ENCODE measurements around the gene RPL10. TPM values are rescaled to one million over a fixed set of nuclear protein-coding genes. Genes with fewer than 3 reads are reported as not detected.

The RPL10 gene
- polyA plus RNA-seq, 1 donor from 2014 or later: 3,689 TPM

- Histone ChIP-seq H3F3A (ENCODE audit: insufficient read depth, low read length, poor library complexity, severe bottlenecking) (no peaks in the 10 kb centered on the region), H4K20me1 (ENCODE audit: insufficient read depth) (no peaks in the 10 kb centered on the region), H3K4me2 (ENCODE audit: low read length) (no peak overlapping the region), H3K9ac (ENCODE audit: low read length) (no peak overlapping the region), H3K4me3 (ENCODE audit: low read length) (peak overlapping the region; percentile 30), H3K27me3 (ENCODE audit: insufficient read depth, low read depth, low read length) (no peaks in the 10 kb centered on the region), H3K79me2 (replicated peaks; ENCODE audit: insufficient read depth, low read length) (peaks cover 12% of the 10 kb centered on the region), H3K9me2 (ENCODE audit: insufficient read depth, low read length) (no peaks in the 10 kb centered on the region), H3K9me3 (ENCODE audit: low read length) (no peaks in the 10 kb centered on the region), H2AFZ (ENCODE audit: low read depth, low read length) (no peak overlapping the region), H3K36me3 (ENCODE audit: insufficient read depth, low read length) (no peaks in the 10 kb centered on the region), H3K27ac (ENCODE audit: low read length) (no peak overlapping the region)
- no peak for TF ChIP-seq SMC3 (conservative IDR thresholded peaks at IDR 0.05; ENCODE audit: poor library complexity)
- no peak for TF ChIP-seq REST (IDR thresholded peaks at IDR 0.05; ENCODE audit: borderline replicate concordance)
- TF ChIP-seq EP300 (conservative IDR thresholded peaks at IDR 0.05; ENCODE audit: poor library complexity, severe bottlenecking): no peak
Measured at GRCh38 chrX:154430916-154431315, 32.7 kb downstream of the RPL10 start.

GRCh38 chrX:154431341-154431740 is 33.2 kb downstream of the RPL10 start:
- no peak overlapping the region for H3K27ac ChIP-seq (ENCODE audit: low read length)
- no peaks in the 10 kb centered on the region for H3K27me3 ChIP-seq (ENCODE audit: insufficient read depth, low read depth, low read length)
- no peak overlapping the region for H3K4me2 ChIP-seq (ENCODE audit: low read length)
- H3K4me3 ChIP-seq (ENCODE audit: low read length): no peak overlapping the region
- H3F3A ChIP-seq (ENCODE audit: insufficient read depth, low read length, poor library complexity, severe bottlenecking): no peaks in the 10 kb centered on the region
- H3K36me3 ChIP-seq (ENCODE audit: insufficient read depth, low read length): no peaks in the 10 kb centered on the region
- no peaks in the 10 kb centered on the region for H3K9me2 ChIP-seq (ENCODE audit: insufficient read depth, low read length)
- peaks cover 12% of the 10 kb centered on the region for H3K79me2 ChIP-seq (replicated peaks; ENCODE audit: insufficient read depth, low read length)
- H2AFZ ChIP-seq (ENCODE audit: low read depth, low read length): no peak overlapping the region
- no peaks in the 10 kb centered on the region for H4K20me1 ChIP-seq (ENCODE audit: insufficient read depth)
- no peaks in the 10 kb centered on the region for H3K9me3 ChIP-seq (ENCODE audit: low read length)
- no peak for TF ChIP-seq EP300 (conservative IDR thresholded peaks at IDR 0.05; ENCODE audit: poor library complexity, severe bottlenecking)
- no peak for TF ChIP-seq RAD21 (conservative IDR thresholded peaks at IDR 0.05)
- TF ChIP-seq SMC3 (conservative IDR thresholded peaks at IDR 0.05; ENCODE audit: poor library complexity): no peak
- TF ChIP-seq POLR2AphosphoS5 (IDR thresholded peaks at IDR 0.05): no peak
- no peak for TF ChIP-seq EZH2 (IDR thresholded peaks at IDR 0.05; ENCODE audit: borderline replicate concordance, insufficient read depth, low read length, poor library complexity, severe bottlenecking)
- TF ChIP-seq CTCF (IDR thresholded peaks at IDR 0.05; ENCODE audit: poor library complexity, severe bottlenecking): no peak
- TF ChIP-seq MXI1 (conservative IDR thresholded peaks at IDR 0.05; ENCODE audit: poor library complexity, severe bottlenecking): no peak
- no peak for TF ChIP-seq REST (IDR thresholded peaks at IDR 0.05; ENCODE audit: borderline replicate concordance)
- TF ChIP-seq TAF1 (IDR thresholded peaks at IDR 0.05; ENCODE audit: low read depth): no peak
- H3K9ac ChIP-seq (ENCODE audit: low read length): no peak overlapping the region

All from neural cell (in vitro differentiated cells).